ENCODE data around the gene DPP8.

GRCh38 chr15:65484876-65485275 is 32.6 kb downstream of the DPP8 start:
- TF ChIP-seq SRF (IDR thresholded peaks at IDR 0.05; ENCODE audit: low read depth) (no peak), CTCF (IDR thresholded peaks at IDR 0.05 in 2 of 3, conservative IDR thresholded peaks at IDR 0.05 in 1 of 3; ENCODE audit: borderline replicate concordance in 1 of 3, insufficient read depth in 1 of 3, low read depth in 2 of 3, low read length in 2 of 3) (no peak), SP1 (IDR thresholded peaks at IDR 0.05; ENCODE audit: low read depth) (no peak), ATF3 (IDR thresholded peaks at IDR 0.05) (no peak), TCF7L2 (IDR thresholded peaks at IDR 0.05; ENCODE audit: borderline replicate concordance, extremely low read depth, insufficient read depth, insufficient read length) (no peak), ELF1 (IDR thresholded peaks at IDR 0.05; ENCODE audit: borderline replicate concordance, low read depth) (no peak), EGR1 (IDR thresholded peaks at IDR 0.05; ENCODE audit: low read depth) (no peak), MAX (IDR thresholded peaks at IDR 0.05) (no peak), ZNF274 (IDR thresholded peaks at IDR 0.05; ENCODE audit: low read depth, low read length) (no peak), POLR2A (IDR thresholded peaks at IDR 0.05; ENCODE audit: borderline replicate concordance, extremely low read depth, insufficient read depth, insufficient read length) (no peak)

All from HCT116 (cell line).